PC-9 (cell line): Measurements from ENCODE around the gene KIR3DL1.

ENCODE experiments used
- EZH2 ChIP-seq: fragments of 200-600 bp; sonication (generic); IDR thresholded peaks from 2 replicates; pipeline ENCODE4 v1.8.0; 2017; ENCODE audit warnings: antibody characterized with exemption, low read depth
- TF ChIP-seq, protein P1 (sequence below): fragments of 200-600 bp; sonication (generic); conservative IDR thresholded peaks from 2 replicates; pipeline ENCODE4 v1.6.1; 2017; ENCODE audit warnings: mixed run types, antibody characterized with exemption, mild to moderate bottlenecking, moderate library complexity

DNA sequence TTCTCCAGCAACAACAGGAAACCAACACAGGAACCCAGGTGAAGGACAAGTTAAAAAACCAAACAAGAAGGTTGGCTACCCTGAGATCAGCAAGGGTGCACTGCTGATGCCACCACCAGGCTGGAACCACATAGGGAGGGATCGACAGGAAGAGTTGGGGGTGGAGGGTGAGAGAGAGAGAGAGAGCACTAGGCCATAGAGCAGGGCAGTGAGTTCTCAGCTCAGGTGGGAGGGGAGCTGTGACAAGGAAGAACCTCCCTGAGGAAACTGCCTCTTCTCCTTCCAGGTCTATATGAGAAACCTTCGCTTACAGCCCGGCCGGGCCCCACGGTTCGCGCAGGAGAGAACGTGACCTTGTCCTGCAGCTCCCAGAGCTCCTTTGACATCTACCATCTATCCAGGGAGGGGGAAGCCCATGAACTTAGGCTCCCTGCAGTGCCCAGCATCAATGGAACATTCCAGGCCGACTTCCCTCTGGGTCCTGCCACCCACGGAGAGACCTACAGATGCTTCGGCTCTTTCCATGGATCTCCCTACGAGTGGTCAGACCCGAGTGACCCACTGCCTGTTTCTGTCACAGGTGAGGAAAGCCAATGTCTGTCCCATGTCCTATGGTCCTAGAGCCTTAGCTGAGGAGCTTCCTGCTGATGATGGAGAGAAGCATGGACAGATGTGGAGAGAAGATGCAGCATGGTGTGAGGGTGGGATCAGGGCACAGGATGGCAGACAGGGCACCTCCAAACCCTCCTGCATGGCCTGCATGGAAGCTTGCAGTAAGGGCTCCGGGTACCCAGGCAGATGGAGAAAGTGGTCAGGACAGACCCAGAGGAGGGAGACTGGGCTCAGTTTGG is 10.4 kb upstream of the KIR3DL1 start:
- TF ChIP-seq, protein P1, sequence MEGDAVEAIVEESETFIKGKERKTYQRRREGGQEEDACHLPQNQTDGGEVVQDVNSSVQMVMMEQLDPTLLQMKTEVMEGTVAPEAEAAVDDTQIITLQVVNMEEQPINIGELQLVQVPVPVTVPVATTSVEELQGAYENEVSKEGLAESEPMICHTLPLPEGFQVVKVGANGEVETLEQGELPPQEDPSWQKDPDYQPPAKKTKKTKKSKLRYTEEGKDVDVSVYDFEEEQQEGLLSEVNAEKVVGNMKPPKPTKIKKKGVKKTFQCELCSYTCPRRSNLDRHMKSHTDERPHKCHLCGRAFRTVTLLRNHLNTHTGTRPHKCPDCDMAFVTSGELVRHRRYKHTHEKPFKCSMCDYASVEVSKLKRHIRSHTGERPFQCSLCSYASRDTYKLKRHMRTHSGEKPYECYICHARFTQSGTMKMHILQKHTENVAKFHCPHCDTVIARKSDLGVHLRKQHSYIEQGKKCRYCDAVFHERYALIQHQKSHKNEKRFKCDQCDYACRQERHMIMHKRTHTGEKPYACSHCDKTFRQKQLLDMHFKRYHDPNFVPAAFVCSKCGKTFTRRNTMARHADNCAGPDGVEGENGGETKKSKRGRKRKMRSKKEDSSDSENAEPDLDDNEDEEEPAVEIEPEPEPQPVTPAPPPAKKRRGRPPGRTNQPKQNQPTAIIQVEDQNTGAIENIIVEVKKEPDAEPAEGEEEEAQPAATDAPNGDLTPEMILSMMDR: no peak
- no peak for TF ChIP-seq EZH2
